A673 (cell line): ENCODE results near the gene SKOR1. TPM values are rescaled to one million over a fixed set of nuclear protein-coding genes. Genes with fewer than 3 reads are reported as not detected.

ENCODE experiments used
- BruUV-seq: library from RNA; stranded (reverse); fragments of 400-500 nt; replicated peaks from 2 replicates; lab custom pipeline; 2021; lab: Mats Ljungman, UMichigan
- CTCF ChIA-PET: fragments of 300-600 bp; sonication (Branson Sonifier 250); formaldehyde crosslinking; loops from one replicate; lab custom pipeline; 2022; ENCODE audit warnings: antibody characterized with exemption; lab: Charles Lee
- POLR2A ChIA-PET: fragments of 300-600 bp; sonication (Branson Sonifier 250); formaldehyde crosslinking; loops from one replicate; lab custom pipeline; 2022; ENCODE audit warnings: antibody characterized with exemption; ENCODE audit not compliant: low non-redundant PET; lab: Charles Lee
- DNase-seq: peaks from one replicate; pipeline ENCODE4 v3.0.0-alpha.2; 2015; ENCODE audit warnings: low spot score
- H3K27ac ChIP-seq: fragments of 200-600 bp; sonication (generic); 2 replicates; pipeline ENCODE4 v1.5.1; 2016; ENCODE audit warnings: mixed run types, low read depth, mild to moderate bottlenecking, mixed read lengths, antibody characterized with exemption, low read length; ENCODE audit not compliant: poor library complexity, severe bottlenecking
- H3K27me3 ChIP-seq: fragments of 200-600 bp; sonication (generic); replicated peaks from 2 replicates; pipeline ENCODE4 v1.6.1; 2017; ENCODE audit warnings: mixed run types, low read depth, mild to moderate bottlenecking, mixed read lengths, antibody characterized with exemption, low read length; ENCODE audit not compliant: insufficient read depth, poor library complexity
- H3K36me3 ChIP-seq: fragments of 200-600 bp; sonication (generic); 2 replicates; pipeline ENCODE4 v1.6.1; 2016; ENCODE audit warnings: mixed run types, mild to moderate bottlenecking, mixed read lengths, antibody characterized with exemption, low read length; ENCODE audit not compliant: insufficient read depth, poor library complexity, severe bottlenecking
- H3K4me1 ChIP-seq: fragments of 200-600 bp; sonication (generic); 2 replicates; pipeline ENCODE4 v1.6.1; 2017; ENCODE audit warnings: mixed run types, mild to moderate bottlenecking, mixed read lengths, antibody characterized with exemption, low read length; ENCODE audit not compliant: insufficient read depth, poor library complexity, severe bottlenecking
- H3K4me3 ChIP-seq: fragments of 200-600 bp; sonication (generic); 2 replicates; pipeline ENCODE4 v1.5.1; 2016; ENCODE audit warnings: low read depth, mixed run types, mild to moderate bottlenecking, mixed read lengths, low read length; ENCODE audit not compliant: poor library complexity, severe bottlenecking
- H3K9me3 ChIP-seq: fragments of 200-600 bp; sonication (generic); 2 replicates; pipeline ENCODE4 v1.6.1; 2016; ENCODE audit warnings: mixed run types, low read depth, mild to moderate bottlenecking, mixed read lengths, antibody characterized with exemption, low read length; ENCODE audit not compliant: poor library complexity, severe bottlenecking
- CTCF ChIP-seq: fragments of 300-800, 200-600 bp; sonication (generic); conservative IDR thresholded peaks from 2 replicates; pipeline ENCODE4 v1.5.1; 2017; ENCODE audit warnings: low read depth, mild to moderate bottlenecking, antibody characterized with exemption, low read length, moderate library complexity, mixed read lengths
- EZH2 ChIP-seq: fragments of 200-600 bp; sonication (generic); IDR thresholded peaks from 2 replicates; pipeline ENCODE4 v1.6.1; 2017; ENCODE audit warnings: borderline replicate concordance, low read depth, mild to moderate bottlenecking, mixed read lengths, antibody characterized with exemption, low read length; ENCODE audit not compliant: poor library complexity, severe bottlenecking
- intact Hi-C: fragments of 100-400 bp; cut with micrococcal nuclease; formaldehyde crosslinking; loops from one replicate; pipeline ENCODE4 v1.10.0; 2022; ENCODE audit not compliant: unreplicated experiment
- total RNA-seq: library from RNA; stranded (reverse); gene quantifications from 2 replicates; pipeline ENCODE4 v1.2.3, GENCODE V29; 2021

Gene SKOR1
- total RNA-seq, 1 experiment from 2014 or later: 0.21 TPM

DNA sequence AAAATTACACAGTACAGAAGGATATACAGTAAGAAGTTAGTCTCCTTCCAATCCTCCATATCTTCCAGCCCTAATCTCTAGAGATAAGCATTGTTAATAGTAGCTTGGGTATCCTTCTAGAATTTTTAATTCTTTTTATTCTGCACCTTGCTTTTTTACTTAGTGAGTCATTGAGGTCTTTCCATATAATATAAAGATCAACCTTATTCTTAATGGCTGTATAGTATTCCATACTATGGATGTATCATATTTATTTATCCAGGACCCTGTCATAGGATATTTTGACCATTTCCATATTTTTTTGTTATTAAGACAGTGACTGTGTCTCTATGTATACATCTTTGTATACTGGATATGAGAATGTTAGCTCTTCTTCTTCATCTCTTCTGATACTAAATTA lies 36.3 kb upstream of the SKOR1 start:
- no peaks in the 10 kb centered on the region for H3K27me3 ChIP-seq
- H3K4me3 ChIP-seq: no peak overlapping the region
- CTCF ChIA-PET: no interaction called here
- H3K4me1 ChIP-seq: peaks cover 15% of the 10 kb centered on the region
- H3K9me3 ChIP-seq: no peaks in the 10 kb centered on the region
- H3K27ac ChIP-seq: no peak overlapping the region
- intact Hi-C loops: no loop called here
- no peak for DNase-seq
- no peak for TF ChIP-seq CTCF
- TF ChIP-seq EZH2: no peak
- no TSS peak for BruUV-seq
- H3K36me3 ChIP-seq: no peaks in the 10 kb centered on the region
- POLR2A ChIA-PET: no interaction called here

DNA sequence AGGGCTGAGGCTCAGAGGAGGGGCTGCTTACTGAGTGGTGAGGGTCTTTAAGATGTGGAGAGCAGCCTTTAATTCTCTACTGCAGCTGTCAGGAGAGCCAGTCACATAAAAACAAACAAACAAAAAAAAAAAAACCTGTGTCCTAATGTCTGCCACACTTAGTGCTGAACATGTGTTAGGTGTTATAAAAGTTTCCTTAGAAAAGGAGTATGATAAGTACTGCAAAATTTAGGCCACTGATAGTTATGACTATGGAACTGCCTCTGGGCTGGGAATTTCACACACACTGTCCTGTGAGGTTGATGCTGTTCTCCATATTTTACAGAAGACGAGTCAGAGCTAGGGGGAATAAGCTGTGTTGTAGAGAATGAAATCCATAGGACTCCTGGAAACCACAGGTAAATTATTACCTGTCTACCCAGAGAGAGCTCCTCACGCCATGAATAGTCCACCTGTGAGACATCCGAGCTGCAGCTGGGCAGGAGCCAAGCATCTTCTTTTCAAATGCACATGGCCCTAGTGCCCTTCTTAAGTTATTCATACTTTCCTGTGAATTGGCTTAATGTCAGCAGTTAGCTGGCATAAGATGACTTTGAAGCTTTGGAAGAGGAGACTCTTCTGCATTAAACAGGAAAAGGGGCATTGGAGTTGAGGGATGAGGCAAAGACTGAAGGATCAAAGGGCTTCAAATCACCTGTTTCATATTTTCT lies 34.5 kb upstream of the SKOR1 start:
- no TSS peak for BruUV-seq
- H3K4me3 ChIP-seq: no peak overlapping the region
- H3K4me1 ChIP-seq: peaks cover 15% of the 10 kb centered on the region
- no peak for DNase-seq
- intact Hi-C loops: no loop called here
- H3K27ac ChIP-seq: no peak overlapping the region
- H3K27me3 ChIP-seq: no peaks in the 10 kb centered on the region
- CTCF ChIA-PET: no interaction called here
- H3K36me3 ChIP-seq: no peaks in the 10 kb centered on the region
- peaks cover 10% of the 10 kb centered on the region for H3K9me3 ChIP-seq
- POLR2A ChIA-PET: no interaction called here
- TF ChIP-seq EZH2 (no peak), CTCF (no peak)

- Histone ChIP-seq H3K36me3 (no peaks in the 10 kb centered on the region), H3K4me1 (peaks cover 22% of the 10 kb centered on the region), H3K27ac (no peak overlapping the region), H3K9me3 (peaks cover 10% of the 10 kb centered on the region), H3K4me3 (no peak overlapping the region), H3K27me3 (no peaks in the 10 kb centered on the region)
- DNase-seq: peak; percentile 54
- POLR2A ChIA-PET: no interaction called here
- BruUV-seq: no TSS peak
- CTCF ChIA-PET: no interaction called here
- intact Hi-C loops: no loop called here
- TF ChIP-seq CTCF (no peak), EZH2 (no peak)
Measured at GRCh38 chr15:67792250-67792942, 32.9 kb upstream of the SKOR1 start.
